Adrenal gland (tissue), 19 donors: ENCODE measurements around the gene SLC22A12. TPM values are rescaled to one million over a fixed set of nuclear protein-coding genes. Genes with fewer than 3 reads are reported as not detected.

Experiments used
- DNase-seq, 7 donors: peaks; one replicate each; pipeline ENCODE4 v3.0.0-alpha.2; 2019 to 2020
- H3K27ac ChIP-seq, 5 donors: fragments of 200-600 bp; sonication (generic) in 4 of 5; 1 replicate in 3 of 5; 2 replicates in 2 of 5; pipeline versions ENCODE4 v1.5.1 to v1.8.0; 2016 to 2020; ENCODE audit warnings: mild to moderate bottlenecking in 1 of 5
- H3K27me3 ChIP-seq: fragments of 200-600 bp; 2 replicates; pipeline ENCODE4 v1.8.0; 2021
- H3K36me3 ChIP-seq, 2 donors: fragments of 200-600 bp; replicated peaks in 1 of 2; 1 replicate in 1 of 2; 2 replicates in 1 of 2; pipeline versions ENCODE4 v1.5.1 to v1.8.0; 2018 to 2022
- H3K4me1 ChIP-seq, 2 donors: fragments of 200-600 bp; replicated peaks in 1 of 2; 1 replicate in 1 of 2; 2 replicates in 1 of 2; pipeline versions ENCODE4 v1.5.1 to v1.8.0; 2018 to 2021
- H3K4me3 ChIP-seq, 4 donors: fragments of 200-600 bp; sonication (generic) in 3 of 4; one replicate each; pipeline ENCODE4 v1.5.1; 2016 to 2018
- H3K9me3 ChIP-seq, 3 donors: fragments of 200-600 bp; sonication (generic) in 1 of 3; replicated peaks in 1 of 3; 1 replicate in 2 of 3; 2 replicates in 1 of 3; pipeline versions ENCODE4 v1.5.1 to v1.8.0; 2016 to 2021
- CTCF ChIP-seq, 6 experiments: fragments of 450-650 bp in 4 of 6; fragments of 200-600 bp in 2 of 6; sonication (generic) in 1 of 6; IDR thresholded peaks; 1 replicate in 5 of 6; 2 replicates in 1 of 6; pipeline versions ENCODE4 v1.5.1 to v1.8.0; 2016 to 2021; ENCODE audit warnings: antibody characterized with exemption in 6 of 6, mild to moderate bottlenecking in 2 of 6, moderate library complexity in 1 of 6
- POLR2A ChIP-seq, 2 donors: fragments of 450-650 bp; IDR thresholded peaks; one replicate each; pipeline ENCODE4 v1.6.1; 2017; ENCODE audit warnings: antibody characterized with exemption in 2 of 2, mild to moderate bottlenecking in 2 of 2, moderate library complexity in 1 of 2
- WGBS, 4 donors: extraction: QIAGEN DNeasy Blood & Tissue Kit in 2 of 4; methylation state at CpG; one replicate each; pipeline versions ENCODE4 v1.1.5 to v1.1.7; 2013 to 2017; 5-methylcytosine and 5-hydroxymethylcytosine counted together
- intact Hi-C, 2 donors: fragments of 100-400 bp; cut with DNase I; formaldehyde crosslinking; loops; one replicate each; pipeline versions ENCODE4 v1.14.1 to v1.15.0; 2022 to 2023
- long read RNA-seq, 10 donors: library from polyadenylated mRNA in 3 of 10; unstranded in 2 of 10; stranded (forward) in 1 of 10; transcript quantifications; one replicate each; pipeline ENCODE4 v2.0.0 and lab custom pipeline, GENCODE V29; 2021 to 2026
- polyA plus RNA-seq, 3 donors: library from polyadenylated mRNA; stranded (reverse); fragments of 200-250 nt in 2 of 3; fragments of 350-450 nt in 1 of 3; fragmentation: Illumina TruSeq in 1 of 3; extraction: RNeasy Lipid Tissue Mini Kit (QIAGEN cat#74804) in 1 of 3; gene quantifications; one replicate each; pipeline ENCODE4 v1.2.3, GENCODE V29; 2013 to 2014
- total RNA-seq, 9 donors: library from RNA; depleted of rRNA in 4 of 9; stranded (reverse); fragments of >200 nt in 4 of 9; fragments of 120-200 nt in 1 of 9; fragmentation: NEBNext Ultra II Directional in 1 of 9; extraction: Animal tissue kit (Norgen Biotek cat#: 25700) in 1 of 9; gene quantifications; one replicate each; pipeline versions ENCODE4 v1.1.0 to v1.2.4, GENCODE V29; 2013 to 2023
- donor health status: healthy with polysubstance abuse.
- donor health status: Bipolar disorder and iron deficiency.
- donor health status: DM: yes; HTN: yes; CAD: no.
- donor health status: DM: no; HTN: no; CAD: no.
- donor health status: DM: no; HTN: no; CAD: no.
- donor health status: DM: yes; HTN: yes; CAD: no.

The SLC22A12 gene
- total RNA-seq (not detected), polyA plus RNA-seq (not detected)
- long read RNA-seq, donor 1 = 0 reads
- long read RNA-seq, donor 2 = 0 reads
- long read RNA-seq, donor 3 = 0 reads
- long read RNA-seq, donor 4 = 0 reads
- long read RNA-seq, donor 5 = 0 reads
- long read RNA-seq, donor 6 = 0 reads
- long read RNA-seq, donor 7 = 0 reads
- long read RNA-seq, donor 8 = 0 reads
- long read RNA-seq, donor 9 = 0 reads
- long read RNA-seq, donor 10 = 0 reads

GRCh38 chr11:64590763-64591221 is at the start of gene SLC22A12:
SLC22A12 (plus strand) TSS chr11:64591220; CDS start chr11:64591557, 337 bp downstream.
- intact Hi-C loops = no loop called here
- Histone ChIP-seq H3K4me1 (no peaks in the 10 kb centered on the region), H3K9me3 (no peaks in the 10 kb centered on the region), H3K4me3 (no peak within 1 kb of the TSS), H3K36me3 (no peaks in the 10 kb centered on the region), H3K27me3 (no peaks in the 10 kb centered on the region), H3K27ac (no peak within 1 kb of the TSS)
- TF ChIP-seq CTCF (IDR thresholded peaks at IDR 0.05) = no peak
- WGBS, 4 donors = 82 to 88% (median 83%) methylated on average over 10 to 14 of the region's 14 CpGs
- no peak for DNase-seq

GRCh38 chr11:64542172-64543125 is 48.6 kb upstream of the SLC22A12 start:
- 86 to 90% (median 89%) methylated on average over 31 to 35 of the region's 35 CpGs for WGBS, 4 donors
- Histone ChIP-seq H3K9me3 (no peaks in the 10 kb centered on the region), H3K27me3 (no peaks in the 10 kb centered on the region), H3K36me3 (no peaks in the 10 kb centered on the region), H3K4me1 (peaks cover 4 to 7% of the 10 kb centered on the region in 2 donors), H3K4me3 (no peak overlapping the region), H3K27ac (no peak overlapping the region)
- intact Hi-C loops = no loop called here
- no peak for DNase-seq
- no peak for TF ChIP-seq POLR2A (IDR thresholded peaks at IDR 0.05)
- no peak for TF ChIP-seq CTCF (IDR thresholded peaks at IDR 0.05)

- H3K27me3 ChIP-seq = no peaks in the 10 kb centered on the region
- H3K4me1 ChIP-seq = no peaks in the 10 kb centered on the region
- no peak overlapping the region for H3K4me3 ChIP-seq
- intact Hi-C loops = no loop called here
- no peak overlapping the region for H3K27ac ChIP-seq
- no peaks in the 10 kb centered on the region for H3K9me3 ChIP-seq
- TF ChIP-seq POLR2A (IDR thresholded peaks at IDR 0.05) (no peak), CTCF (IDR thresholded peaks at IDR 0.05) (no peak)
- DNase-seq = no peak
- no peaks in the 10 kb centered on the region for H3K36me3 ChIP-seq
These were observed 47.2 kb upstream of the SLC22A12 start for GRCh38 chr11:64543818-64544217.

- Histone ChIP-seq H3K27ac (no peak overlapping the region), H3K4me3 (no peak overlapping the region), H3K27me3 (no peaks in the 10 kb centered on the region), H3K9me3 (no peaks in the 10 kb centered on the region), H3K4me1 (no peaks in the 10 kb centered on the region), H3K36me3 (no peaks in the 10 kb centered on the region)
- intact Hi-C loops = no loop called here
- no peak for DNase-seq
- no peak for TF ChIP-seq POLR2A (IDR thresholded peaks at IDR 0.05)
- no peak for TF ChIP-seq CTCF (IDR thresholded peaks at IDR 0.05)
- 90 to 94% (median 93%) methylated on average over 2 of the region's 2 CpGs for WGBS, 4 donors
These were observed 46.3 kb upstream of the SLC22A12 start for GRCh38 chr11:64544616-64545296.
